Measurements from ENCODE around the gene ZNF275. TPM values are rescaled to one million over a fixed set of nuclear protein-coding genes. Genes with fewer than 3 reads are reported as not detected.

Gene ZNF275, protein sequence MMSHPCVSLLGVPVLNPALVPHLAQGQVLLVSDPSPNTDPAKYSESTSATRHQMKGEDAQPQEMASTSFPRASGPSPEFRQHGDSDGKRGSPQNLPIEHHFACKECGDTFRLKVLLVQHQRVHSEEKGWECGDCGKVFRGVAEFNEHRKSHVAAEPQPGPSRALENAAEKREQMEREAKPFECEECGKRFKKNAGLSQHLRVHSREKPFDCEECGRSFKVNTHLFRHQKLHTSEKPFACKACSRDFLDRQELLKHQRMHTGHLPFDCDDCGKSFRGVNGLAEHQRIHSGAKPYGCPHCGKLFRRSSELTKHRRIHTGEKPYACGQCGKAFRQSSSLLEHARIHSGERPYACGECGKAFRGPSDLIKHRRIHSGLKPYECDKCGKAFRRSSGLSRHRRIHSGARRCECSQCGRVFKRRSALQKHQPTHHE
- 5.8 and 7.0 TPM in 2 replicates for total RNA-seq (2014; rRNA removed; shearing (Covaris generic))

GRCh38 chrX:153333821-153334653 lies at the start of gene ZNF275:
Gene ZNF275 (plus strand): TSS chrX:153334153. CDS start chrX:153336680, 2,527 bp downstream.

DNA sequence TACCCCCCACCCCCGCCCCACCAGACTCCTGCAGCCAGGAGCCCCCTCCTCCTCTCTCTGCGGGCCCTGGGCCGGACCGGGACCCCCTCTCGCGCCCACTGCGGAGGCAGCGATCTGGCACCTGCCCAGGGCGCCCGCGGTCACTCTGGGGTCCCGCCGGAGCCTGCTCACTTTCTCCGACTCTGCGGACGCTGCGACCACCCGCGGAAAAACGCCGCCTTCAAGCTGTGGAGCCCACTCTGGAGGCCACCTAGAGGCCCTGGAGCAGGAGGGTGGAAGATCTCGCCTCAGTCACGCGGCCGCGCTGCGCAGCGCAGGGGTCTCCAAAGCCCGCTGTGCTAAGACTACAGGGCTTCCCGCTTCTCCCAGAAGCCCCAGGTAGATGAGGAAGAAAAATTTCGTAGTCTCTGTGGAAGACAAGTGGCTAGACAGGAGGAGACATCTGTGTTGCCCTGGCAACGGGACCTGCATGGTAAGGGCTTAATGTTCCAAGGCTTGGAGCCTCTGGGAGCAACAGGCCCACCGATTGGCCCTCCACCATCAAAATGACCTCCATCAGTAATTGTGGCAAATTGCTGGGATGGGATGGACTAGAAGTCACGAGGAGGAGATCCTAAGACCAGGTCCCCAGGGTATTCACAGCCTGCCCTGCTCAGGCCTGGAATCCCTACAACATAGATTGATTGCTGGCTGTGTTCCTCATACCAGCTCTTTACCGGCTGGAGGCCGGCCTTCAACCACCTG lies 12.4 kb upstream of the ZNF275 start, which contains the start of gene PNMA6F:
TSS of gene PNMA6F (minus strand) at position 387 of the 744 bp plus-strand sequence. CDS start 1,093 bp downstream, outside the sequence.

DNA sequence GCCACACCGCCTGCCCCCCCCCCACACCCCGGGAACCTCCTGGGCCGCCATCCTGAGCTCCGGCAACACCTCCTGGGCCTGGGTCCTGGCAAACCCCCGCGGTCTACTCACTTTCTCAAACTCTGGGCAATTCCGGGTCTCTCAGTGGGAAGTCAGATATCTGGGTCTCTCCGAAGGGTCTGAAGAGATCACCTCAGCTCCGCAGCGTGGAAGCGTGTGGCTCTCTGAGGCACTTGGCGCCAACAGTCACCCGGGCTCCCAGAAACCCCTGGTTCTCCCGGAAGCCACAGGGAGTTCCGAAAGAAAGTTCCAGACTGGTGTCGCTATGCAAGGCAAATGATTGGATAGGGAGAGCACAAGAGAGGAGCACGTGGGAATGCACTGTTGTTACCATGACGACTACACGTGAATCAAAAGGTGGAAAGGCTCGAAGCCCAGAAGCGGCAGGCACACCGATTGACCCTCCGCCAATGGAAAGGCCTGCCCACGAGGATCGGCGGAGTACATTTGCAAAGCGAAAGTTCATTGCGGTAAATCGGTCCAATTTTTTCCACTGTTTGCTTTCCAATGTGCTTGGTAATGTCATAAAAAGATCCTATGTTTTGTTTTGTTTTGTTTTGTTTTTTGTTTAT lies 67.3 kb downstream of the ZNF275 start, which contains the start of gene PNMA6E:
TSS of gene PNMA6E (minus strand) at position 218 of the 632 bp plus-strand sequence. CDS start 2,501 bp downstream, outside the sequence.

Small RNA genes within 50 kb of the gene (small RNA-seq; reads per million reads assigned to genes)
- not detected for gene AC152007.1

Other genes starting within 250 kb of the ZNF275 start
- 7.0 and 7.1 TPM in 2 replicates for gene MAGEA1, start 154.9 kb upstream of the ZNF275 start, total RNA-seq (2014; rRNA removed; shearing (Covaris generic))
- gene PNMA6F, start 12.4 kb upstream of the ZNF275 start, total RNA-seq (2014; rRNA removed; shearing (Covaris generic)): not detected in 2 replicates
- not detected in 2 replicates for gene PNMA6E, start 67.2 kb downstream of the ZNF275 start, total RNA-seq (2014; rRNA removed; shearing (Covaris generic))
- gene ZFP92, start 77.3 kb downstream of the ZNF275 start, total RNA-seq (2014; rRNA removed; shearing (Covaris generic)): not detected in 2 replicates
- gene TREX2, start 111.9 kb downstream of the ZNF275 start, total RNA-seq (2014; rRNA removed; shearing (Covaris generic)): 0.69 and 1.2 TPM in 2 replicates
- gene HAUS7, start 136.4 kb downstream of the ZNF275 start, total RNA-seq (2014; rRNA removed; shearing (Covaris generic)): 54.6 and 68.3 TPM in 2 replicates
- gene BGN, start 160.8 kb downstream of the ZNF275 start, total RNA-seq (2014; rRNA removed; shearing (Covaris generic)): 7.6 and 7.9 TPM in 2 replicates
- 0.08 TPM in 1 of 2 replicates, not detected in the other for gene ATP2B3, start 183.5 kb downstream of the ZNF275 start, total RNA-seq (2014; rRNA removed; shearing (Covaris generic))

All from A375 (cell line).